Right renal cortex interstitium (tissue), 3 donors: Measurements from ENCODE around the gene GNAS-AS1. TPM values are rescaled to one million over a fixed set of nuclear protein-coding genes. Genes with fewer than 3 reads are reported as not detected.

Source experiments
- DNase-seq, 3 donors: peaks; one replicate each; pipeline ENCODE4 v3.0.0-alpha.2; 2013; ENCODE audit warnings: low read depth in 3 of 3, low spot score in 2 of 3
- polyA plus RNA-seq, 3 donors: library from polyadenylated mRNA; unstranded; fragments of 120-200 nt; gene quantifications; one replicate each; pipeline ENCODE4 v1.2.1, GENCODE V29; 2013; ENCODE audit not compliant: insufficient read length in 3 of 3

Gene GNAS-AS1
- polyA plus RNA-seq, 3 donors: 0.75 to 1.3 (median 1.2) TPM

GRCh38 chr20:58864346-58864745 lies 13.6 kb upstream of the GNAS-AS1 start:
- DNase-seq: no peak

GRCh38 chr20:58863044-58863790 lies 12.5 kb upstream of the GNAS-AS1 start:
- DNase-seq: no peak

DNA sequence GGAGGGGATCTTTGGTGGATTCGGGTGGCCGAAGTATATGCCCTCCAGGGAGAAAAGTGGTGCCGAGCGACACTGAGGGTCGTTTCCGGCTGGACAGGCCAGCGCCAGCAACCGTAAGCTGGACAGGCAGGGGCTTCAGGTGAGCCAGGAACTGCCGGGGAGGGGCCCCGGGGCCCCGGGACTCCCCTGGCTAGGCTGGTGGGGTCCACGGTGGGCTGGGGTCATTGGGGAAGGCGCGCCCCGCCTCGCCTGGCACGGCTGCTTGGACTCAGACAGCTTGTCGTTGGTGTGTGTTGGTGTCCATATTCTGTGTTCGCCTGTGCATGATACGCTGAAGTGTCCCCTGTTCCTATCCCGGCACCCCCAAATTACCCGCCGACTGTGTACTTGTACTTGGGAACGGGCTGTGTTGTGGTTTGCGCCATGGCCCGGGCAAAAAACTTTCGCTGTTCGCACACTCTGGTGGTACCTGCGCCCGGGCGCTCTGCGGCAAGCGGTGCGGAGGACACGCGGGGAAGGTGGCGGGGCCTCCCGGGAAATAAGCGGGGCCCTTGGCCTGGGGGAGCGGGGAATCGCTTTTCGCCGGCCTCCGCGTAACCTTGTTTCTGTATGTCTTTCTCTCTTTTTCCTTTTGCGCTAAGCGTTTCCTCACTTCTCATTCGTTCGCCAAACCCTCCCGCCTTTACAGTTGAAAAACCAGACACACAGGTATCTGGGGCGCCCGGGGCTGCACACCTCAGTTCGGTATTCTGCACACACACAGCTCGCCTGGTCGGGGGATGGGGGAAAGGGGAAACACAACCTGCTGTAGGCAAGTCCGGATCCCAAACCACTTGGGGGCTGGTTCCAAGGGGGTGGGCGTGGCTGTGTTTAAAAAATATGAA lies 5.0 kb upstream of the GNAS-AS1 start:
- DNase-seq: no peak

GRCh38 chr20:58854638-58855471 lies 4.2 kb upstream of the GNAS-AS1 start:
- DNase-seq: no peak

- no peak for DNase-seq
These were observed 3.4 kb upstream of the GNAS-AS1 start for GRCh38 chr20:58853976-58854637.

DNA sequence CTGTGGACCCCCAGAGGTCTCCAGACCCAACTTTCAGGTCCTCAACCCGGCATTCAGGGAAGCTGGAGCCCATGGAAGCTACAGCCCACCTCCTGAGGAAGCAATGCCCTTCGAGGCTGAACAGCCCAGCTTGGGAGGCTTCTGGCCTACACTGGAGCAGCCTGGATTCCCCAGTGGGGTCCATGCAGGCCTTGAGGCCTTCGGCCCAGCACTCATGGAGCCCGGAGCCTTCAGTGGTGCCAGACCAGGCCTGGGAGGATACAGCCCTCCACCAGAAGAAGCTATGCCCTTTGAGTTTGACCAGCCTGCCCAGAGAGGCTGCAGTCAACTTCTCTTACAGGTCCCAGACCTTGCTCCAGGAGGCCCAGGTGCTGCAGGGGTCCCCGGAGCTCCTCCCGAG lies 2.8 kb upstream of the GNAS-AS1 start:
- no peak for DNase-seq

GRCh38 chr20:58852543-58853271 lies 2.0 kb upstream of the GNAS-AS1 start, which contains the start of gene GNAS:
GNAS (plus strand) TSS chr20:58852716.
- DNase-seq: no peak

- no peak for DNase-seq
These were observed 1.3 kb upstream of the GNAS-AS1 start for GRCh38 chr20:58851969-58852458.

GRCh38 chr20:58851221-58851968 lies 693 bp upstream of the GNAS-AS1 start:
- DNase-seq: no peak

DNA sequence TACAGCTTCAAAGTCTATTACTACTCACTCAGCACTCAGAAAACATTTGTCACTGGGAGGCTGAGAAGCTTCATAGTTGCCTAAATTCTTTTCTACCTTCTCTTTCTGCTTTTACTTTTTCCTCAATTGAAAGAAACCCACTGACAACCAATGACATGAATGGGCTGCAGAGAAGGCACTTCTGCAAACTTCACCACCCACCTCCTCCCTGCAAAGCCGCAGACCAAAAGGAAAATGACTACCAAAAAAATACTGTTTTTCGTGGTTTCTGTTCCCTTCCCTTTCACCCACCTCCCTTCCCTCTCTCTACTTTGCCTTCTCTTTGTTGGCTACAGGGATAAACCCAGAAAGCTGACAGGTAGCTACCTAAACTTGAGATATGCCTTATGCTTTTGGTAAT lies 3.2 kb downstream of the GNAS-AS1 start:
- no peak for DNase-seq

GRCh38 chr20:58845706-58846105 lies 5.0 kb downstream of the GNAS-AS1 start:
- no peak for DNase-seq

- DNase-seq: no peak
These were observed 7.6 kb downstream of the GNAS-AS1 start for GRCh38 chr20:58843128-58843556.

GRCh38 chr20:58842276-58842675 lies 8.4 kb downstream of the GNAS-AS1 start:
- no peak for DNase-seq

GRCh38 chr20:58841539-58842264 lies 9.0 kb downstream of the GNAS-AS1 start:
- no peak for DNase-seq

DNA sequence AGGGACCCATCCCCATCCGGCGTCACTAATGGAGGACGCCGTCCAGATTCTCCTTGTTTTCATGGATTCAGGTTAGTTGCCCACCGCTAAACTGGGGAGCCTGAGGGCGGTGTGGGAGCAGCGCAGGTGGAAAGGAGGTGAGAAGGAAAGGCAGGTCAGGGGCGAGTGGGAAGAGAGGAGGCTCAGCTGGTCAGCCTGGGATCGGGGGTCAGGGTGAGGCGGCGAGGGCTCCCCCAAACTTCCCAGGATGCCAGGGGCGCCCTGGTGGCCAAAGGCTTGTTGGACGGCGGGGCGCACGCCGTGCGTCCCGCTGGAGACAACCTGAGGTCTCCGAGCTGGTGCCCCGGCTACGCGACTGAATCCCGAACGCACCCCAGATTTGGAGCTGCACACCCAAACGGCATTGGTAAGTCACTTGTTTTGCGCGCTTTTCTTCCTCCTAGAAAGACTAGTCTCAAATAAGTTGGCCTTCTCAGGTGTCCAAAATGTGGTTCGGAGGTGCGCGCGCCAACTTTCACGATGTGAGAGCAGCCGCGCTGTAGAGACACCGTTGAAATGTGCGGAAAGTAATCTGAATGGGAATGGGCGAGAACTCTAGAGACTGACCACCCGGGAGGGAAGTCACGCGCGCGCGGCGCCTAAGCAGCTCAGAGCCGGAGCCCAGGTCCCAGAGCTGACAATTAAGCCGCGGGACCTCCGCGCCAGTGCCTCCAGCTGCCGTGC lies 9.7 kb downstream of the GNAS-AS1 start:
- no peak for DNase-seq

DNA sequence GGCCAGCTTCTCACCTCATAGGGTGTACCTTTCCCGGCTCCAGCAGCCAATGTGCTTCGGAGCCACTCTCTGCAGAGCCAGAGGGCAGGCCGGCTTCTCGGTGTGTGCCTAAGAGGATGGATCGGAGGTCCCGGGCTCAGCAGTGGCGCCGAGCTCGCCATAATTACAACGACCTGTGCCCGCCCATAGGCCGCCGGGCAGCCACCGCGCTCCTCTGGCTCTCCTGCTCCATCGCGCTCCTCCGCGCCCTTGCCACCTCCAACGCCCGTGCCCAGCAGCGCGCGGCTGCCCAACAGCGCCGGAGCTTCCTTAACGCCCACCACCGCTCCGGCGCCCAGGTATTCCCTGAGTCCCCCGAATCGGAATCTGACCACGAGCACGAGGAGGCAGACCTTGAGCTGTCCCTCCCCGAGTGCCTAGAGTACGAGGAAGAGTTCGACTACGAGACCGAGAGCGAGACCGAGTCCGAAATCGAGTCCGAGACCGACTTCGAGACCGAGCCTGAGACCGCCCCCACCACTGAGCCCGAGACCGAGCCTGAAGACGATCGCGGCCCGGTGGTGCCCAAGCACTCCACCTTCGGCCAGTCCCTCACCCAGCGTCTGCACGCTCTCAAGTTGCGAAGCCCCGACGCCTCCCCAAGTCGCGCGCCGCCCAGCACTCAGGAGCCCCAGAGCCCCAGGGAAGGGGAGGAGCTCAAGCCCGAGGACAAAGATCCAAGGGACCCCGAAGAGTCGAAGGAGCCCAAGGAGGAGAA lies 10.5 kb downstream of the GNAS-AS1 start:
- DNase-seq: no peak

DNA sequence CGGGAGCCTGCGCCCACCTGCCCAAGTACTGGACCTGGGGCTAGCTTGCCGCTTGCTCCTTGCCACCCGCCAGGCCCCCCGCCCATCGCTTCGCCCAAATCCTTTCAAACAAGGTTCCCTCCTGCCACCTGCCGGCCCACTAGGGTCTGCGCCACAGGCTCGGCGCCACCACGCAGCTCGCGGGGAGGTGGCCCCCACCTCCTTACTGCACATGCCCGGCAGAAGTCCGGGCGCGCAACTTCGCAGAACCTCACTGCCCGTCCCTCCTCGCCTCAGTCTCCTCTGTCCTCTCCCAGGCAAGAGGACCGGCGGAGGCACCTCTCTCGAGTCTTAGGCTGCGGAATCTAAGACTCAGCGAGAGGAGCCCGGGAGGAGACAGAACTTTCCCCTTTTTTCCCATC lies 11.2 kb downstream of the GNAS-AS1 start:
- no peak for DNase-seq
